Parathyroid adenoma (tissue), 2 donors: ENCODE measurements around the gene PLEKHB2.

Source experiments
- H2AFZ ChIP-seq: fragments of 300-600 bp; sonication (generic); one replicate; pipeline ENCODE4 v1.7.0; 2017; ENCODE audit warnings: antibody characterized with exemption, mild to moderate bottlenecking
- H3K27ac ChIP-seq: fragments of 300-600 bp; sonication (generic); one replicate; pipeline ENCODE4 v1.7.0; 2017
- H3K27me3 ChIP-seq: fragments of 300-600 bp; sonication (generic); one replicate; pipeline ENCODE4 v1.7.0; 2017; ENCODE audit warnings: low read length; ENCODE audit not compliant: control insufficient read depth, insufficient read depth
- H3K36me3 ChIP-seq: fragments of 300-600 bp; sonication (generic); one replicate; pipeline ENCODE4 v1.7.0; 2017; ENCODE audit warnings: low read length; ENCODE audit not compliant: control insufficient read depth, insufficient read depth
- H3K4me1 ChIP-seq: fragments of 300-600 bp; sonication (generic); one replicate; pipeline ENCODE4 v1.7.0; 2017; ENCODE audit warnings: control low read depth
- H3K4me2 ChIP-seq: fragments of 300-600 bp; sonication (generic); one replicate; pipeline ENCODE4 v1.7.0; 2017; ENCODE audit warnings: low read length
- H3K4me3 ChIP-seq: fragments of 300-600 bp; sonication (generic); one replicate; pipeline ENCODE4 v1.7.0; 2017; ENCODE audit warnings: low read depth, low read length
- H3K79me2 ChIP-seq: fragments of 300-600 bp; sonication (generic); one replicate; pipeline ENCODE4 v1.7.0; 2017; ENCODE audit warnings: control low read depth
- H3K9ac ChIP-seq: fragments of 300-600 bp; sonication (generic); one replicate; pipeline ENCODE4 v1.7.0; 2017; ENCODE audit warnings: mild to moderate bottlenecking
- H3K9me3 ChIP-seq: fragments of 300-600 bp; sonication (generic); one replicate; pipeline ENCODE4 v1.7.0; 2017; ENCODE audit warnings: low read length; ENCODE audit not compliant: control insufficient read depth
- CTCF ChIP-seq: fragments of 300-600 bp; sonication (generic); IDR thresholded peaks from one replicate; pipeline ENCODE4 v1.7.0; 2017; ENCODE audit warnings: antibody characterized with exemption, mild to moderate bottlenecking
- donor health status: primary hyperparathyroidism.

PLEKHB2 gene

DNA sequence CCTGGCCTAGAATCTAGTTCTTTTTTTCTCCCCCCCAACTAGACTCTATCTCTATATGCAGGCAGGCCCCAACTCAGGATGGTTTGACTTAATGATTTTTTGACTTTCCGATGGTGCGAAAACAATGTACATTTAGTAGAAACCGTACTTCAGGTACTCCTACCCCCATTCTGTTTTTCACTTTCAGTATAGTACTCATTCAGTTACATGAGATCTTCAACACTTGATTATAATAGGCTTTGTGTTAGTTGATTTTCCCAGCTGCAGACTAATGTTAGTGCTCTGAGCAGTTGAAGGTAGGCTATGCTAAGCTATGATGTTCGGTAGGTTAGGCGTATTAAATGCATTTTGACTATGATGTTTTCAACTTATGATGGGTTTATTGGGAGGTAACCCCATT lies 37.7 kb downstream of the PLEKHB2 start:
- H3K36me3 ChIP-seq = no peaks in the 10 kb centered on the region
- no peak overlapping the region for H3K4me2 ChIP-seq
- no peak for TF ChIP-seq CTCF
- no peak overlapping the region for H3K9ac ChIP-seq
- H3K27ac ChIP-seq = no peak overlapping the region
- no peak overlapping the region for H2AFZ ChIP-seq
- H3K79me2 ChIP-seq = peaks cover 16% of the 10 kb centered on the region
- H3K27me3 ChIP-seq = no peaks in the 10 kb centered on the region
- no peak overlapping the region for H3K4me3 ChIP-seq
- no peaks in the 10 kb centered on the region for H3K4me1 ChIP-seq
- no peaks in the 10 kb centered on the region for H3K9me3 ChIP-seq

GRCh38 chr2:131143803-131144202 lies 38.7 kb downstream of the PLEKHB2 start:
- no peaks in the 10 kb centered on the region for H3K9me3 ChIP-seq
- TF ChIP-seq CTCF = no peak
- no peak overlapping the region for H3K4me3 ChIP-seq
- H3K27ac ChIP-seq = no peak overlapping the region
- H3K79me2 ChIP-seq = peaks cover 12% of the 10 kb centered on the region
- H2AFZ ChIP-seq = no peak overlapping the region
- no peaks in the 10 kb centered on the region for H3K36me3 ChIP-seq
- H3K27me3 ChIP-seq = no peaks in the 10 kb centered on the region
- H3K4me1 ChIP-seq = no peaks in the 10 kb centered on the region
- no peak overlapping the region for H3K9ac ChIP-seq
- H3K4me2 ChIP-seq = no peak overlapping the region

DNA sequence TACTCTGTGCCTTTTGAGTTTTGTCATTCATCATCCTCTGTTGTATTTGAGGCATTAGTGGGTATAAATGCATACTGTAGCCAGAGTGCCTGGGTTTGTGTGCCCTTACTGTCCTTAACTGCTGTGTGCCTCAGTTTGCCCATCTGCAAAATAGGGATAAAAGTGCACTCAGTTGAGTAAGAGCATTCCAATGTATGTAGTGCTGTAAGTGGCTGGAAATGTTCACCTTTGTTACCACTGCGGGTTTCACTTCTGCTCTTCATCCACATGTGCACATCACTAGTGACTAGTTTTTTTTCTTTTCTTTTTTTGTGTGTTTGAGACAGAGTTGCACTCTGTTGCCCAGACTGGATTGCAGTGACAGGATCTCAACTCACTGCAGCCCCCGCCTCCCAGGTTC lies 39.9 kb downstream of the PLEKHB2 start:
- Histone ChIP-seq H3K9ac (no peak overlapping the region), H3K4me3 (no peak overlapping the region), H3K4me1 (no peaks in the 10 kb centered on the region), H3K9me3 (no peaks in the 10 kb centered on the region), H3K4me2 (no peak overlapping the region), H2AFZ (no peak overlapping the region), H3K36me3 (no peaks in the 10 kb centered on the region), H3K27me3 (no peaks in the 10 kb centered on the region), H3K79me2 (peaks cover 8% of the 10 kb centered on the region), H3K27ac (no peak overlapping the region)
- TF ChIP-seq CTCF = no peak

DNA sequence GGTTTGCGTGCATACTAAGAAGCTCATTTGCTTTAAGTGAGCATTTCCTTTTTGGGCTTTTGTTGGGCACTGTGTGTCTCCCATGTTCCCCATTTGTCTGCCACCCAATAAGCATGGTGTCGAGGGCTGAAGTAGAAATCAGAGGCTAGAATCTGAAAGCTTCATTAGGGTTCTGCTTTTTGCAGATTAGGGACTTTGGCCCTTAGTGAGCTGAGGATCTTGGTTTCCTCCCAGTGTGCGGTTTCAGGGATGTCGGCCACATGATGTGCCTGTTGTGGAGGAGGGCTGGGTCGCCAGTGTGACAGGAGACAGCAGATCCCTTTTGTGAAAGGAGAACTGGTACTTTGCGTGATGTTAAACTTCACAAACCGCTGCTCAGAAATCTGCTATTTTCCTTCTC lies 41.1 kb downstream of the PLEKHB2 start:
- Histone ChIP-seq H3K4me3 (no peak overlapping the region), H3K27me3 (no peaks in the 10 kb centered on the region), H2AFZ (no peak overlapping the region), H3K36me3 (no peaks in the 10 kb centered on the region), H3K4me2 (no peak overlapping the region), H3K9ac (no peak overlapping the region), H3K9me3 (no peaks in the 10 kb centered on the region), H3K4me1 (no peaks in the 10 kb centered on the region), H3K79me2 (peaks cover 2% of the 10 kb centered on the region), H3K27ac (no peak overlapping the region)
- no peak for TF ChIP-seq CTCF

- no peak overlapping the region for H3K4me3 ChIP-seq
- no peak overlapping the region for H3K27ac ChIP-seq
- H3K4me1 ChIP-seq = no peaks in the 10 kb centered on the region
- H3K9ac ChIP-seq = no peak overlapping the region
- no peaks in the 10 kb centered on the region for H3K36me3 ChIP-seq
- H3K4me2 ChIP-seq = no peak overlapping the region
- H3K27me3 ChIP-seq = no peaks in the 10 kb centered on the region
- H3K79me2 ChIP-seq = peaks cover 2% of the 10 kb centered on the region
- no peak overlapping the region for H2AFZ ChIP-seq
- H3K9me3 ChIP-seq = no peaks in the 10 kb centered on the region
- no peak for TF ChIP-seq CTCF
Measured at GRCh38 chr2:131146749-131147148, 41.6 kb downstream of the PLEKHB2 start.
